MCF 10A (cell line): ENCODE measurements around the gene CD2AP. TPM values are rescaled to one million over a fixed set of nuclear protein-coding genes. Genes with fewer than 3 reads are reported as not detected.

Source experiments
- BruUV-seq: library from RNA; stranded (reverse); fragments of 400-500 nt; replicated peaks from 2 replicates; lab custom pipeline; 2021; lab: Mats Ljungman, UMichigan
- CTCF ChIA-PET: fragments of 300-600 bp; sonication (Branson Sonifier 250); formaldehyde crosslinking; extraction: SDS; loops from one replicate; lab custom pipeline; 2021; ENCODE audit warnings: antibody characterized with exemption, inconsistent platforms; lab: Yijun Ruan, JAX
- POLR2A ChIA-PET: fragments of 300-600, 350-650 bp; sonication (Branson Sonifier 250); formaldehyde crosslinking; extraction: SDS; loops from one replicate; lab custom pipeline; 2020; ENCODE audit warnings: antibody characterized with exemption, inconsistent platforms; lab: Yijun Ruan, JAX
- DNase-seq: peaks from one replicate; pipeline ENCODE4 v3.0.0-alpha.2; 2018; ENCODE audit not compliant: unreplicated experiment
- H3K27ac Mint-ChIP-seq: one replicate; pipeline ENCODE4 v1.8.0; 2022; ENCODE audit warnings: mild to moderate bottlenecking, low read depth, mixed read lengths; ENCODE audit not compliant: unreplicated experiment
- H3K27me3 Mint-ChIP-seq: one replicate; pipeline ENCODE4 v1.8.0; 2022; ENCODE audit warnings: mixed read lengths; ENCODE audit not compliant: insufficient read depth, unreplicated experiment
- H3K36me3 Mint-ChIP-seq: one replicate; pipeline ENCODE4 v1.8.0; 2022; ENCODE audit warnings: mild to moderate bottlenecking, moderate library complexity, mixed read lengths; ENCODE audit not compliant: insufficient read depth, unreplicated experiment
- H3K4me1 Mint-ChIP-seq: one replicate; pipeline ENCODE4 v1.8.0; 2022; ENCODE audit warnings: mixed read lengths; ENCODE audit not compliant: insufficient read depth, unreplicated experiment
- H3K4me3 Mint-ChIP-seq: one replicate; pipeline ENCODE4 v1.8.0; 2022; ENCODE audit warnings: mild to moderate bottlenecking, moderate library complexity, mixed read lengths; ENCODE audit not compliant: unreplicated experiment
- H3K9me3 Mint-ChIP-seq: one replicate; pipeline ENCODE4 v1.8.0; 2022; ENCODE audit warnings: mixed read lengths; ENCODE audit not compliant: unreplicated experiment
- CTCF ChIP-seq: fragments of 200-600 bp; IDR thresholded peaks from one replicate; pipeline ENCODE4 v1.8.0; 2022; ENCODE audit warnings: antibody characterized with exemption, mild to moderate bottlenecking; ENCODE audit not compliant: unreplicated experiment
- intact Hi-C: fragments of 100-400 bp; cut with micrococcal nuclease; formaldehyde crosslinking; loops from 2 replicates; pipeline ENCODE4 v1.14.1; 2022
- total RNA-seq: library from RNA; stranded (reverse); gene quantifications from 2 replicates; pipeline ENCODE4 v1.2.3, GENCODE V29; 2022

CD2AP gene
- total RNA-seq, 1 experiment from 2014 or later = 40.3 TPM

- POLR2A ChIA-PET = interaction anchor here (0.6 to 4.7 kb wide), 5 partner anchors 9 to 71 kb away, joined by 3 to 28 read pairs (median 5); partner anchors contain the start of gene CD2AP
These were observed 8.0 kb downstream of the CD2AP start for GRCh38 chr6:47485491-47486135.

GRCh38 chr6:47489995-47490394 is 12.4 kb downstream of the CD2AP start:
- Mint-ChIP-seq H3K27ac (no peak overlapping the region), H3K36me3 (no peaks in the 10 kb centered on the region), H3K4me3 (no peak overlapping the region), H3K9me3 (no peaks in the 10 kb centered on the region), H3K4me1 (peaks cover 21% of the 10 kb centered on the region), H3K27me3 (no peaks in the 10 kb centered on the region)
- ChIA-PET CTCF (no interaction called here), POLR2A (no interaction called here)
- DNase-seq = no peak
- TF ChIP-seq CTCF = no peak
- intact Hi-C loops = no loop called here
- BruUV-seq = no TSS peak

More at GRCh38 chr6:47485491-47486135, 8.0 kb downstream of the CD2AP start:
- no peak for TF ChIP-seq CTCF
- Mint-ChIP-seq H3K4me1 (peaks cover 44% of the 10 kb centered on the region), H3K4me3 (no peak overlapping the region), H3K27ac (peak overlapping the region; percentile 88), H3K27me3 (no peaks in the 10 kb centered on the region), H3K9me3 (no peaks in the 10 kb centered on the region), H3K36me3 (no peaks in the 10 kb centered on the region)
- intact Hi-C loops = no loop called here
- CTCF ChIA-PET = interaction anchor here (0.8 to 0.9 kb wide), 2 partner anchors 28 to 69 kb away, joined by 3 read pairs; no protein-coding TSS in a partner anchor
- no TSS peak for BruUV-seq
- DNase-seq = no peak

- intact Hi-C loops = no loop called here
- ChIA-PET POLR2A (interaction anchor here (0.7 to 1.2 kb wide), 3 partner anchors 8 to 13 kb away, joined by 3 to 5 read pairs (median 4); partner anchors contain the start of gene CD2AP), CTCF (no interaction called here)
- no peaks in the 10 kb centered on the region for H3K9me3 Mint-ChIP-seq
- H3K4me3 Mint-ChIP-seq = no peak overlapping the region
- TF ChIP-seq CTCF = no peak
- H3K36me3 Mint-ChIP-seq = no peaks in the 10 kb centered on the region
- no TSS peak for BruUV-seq
- DNase-seq = no peak
- H3K4me1 Mint-ChIP-seq = peaks cover 18% of the 10 kb centered on the region
- no peak overlapping the region for H3K27ac Mint-ChIP-seq
- no peaks in the 10 kb centered on the region for H3K27me3 Mint-ChIP-seq
These were observed 13.1 kb downstream of the CD2AP start for GRCh38 chr6:47490676-47491075.

- no peaks in the 10 kb centered on the region for H3K36me3 Mint-ChIP-seq
- no peaks in the 10 kb centered on the region for H3K9me3 Mint-ChIP-seq
- intact Hi-C loops = no loop called here
- CTCF ChIA-PET = no interaction called here
- no TSS peak for BruUV-seq
- no peak overlapping the region for H3K27ac Mint-ChIP-seq
- no peaks in the 10 kb centered on the region for H3K27me3 Mint-ChIP-seq
- H3K4me1 Mint-ChIP-seq = peaks cover 7% of the 10 kb centered on the region
- no peak for DNase-seq
- POLR2A ChIA-PET = interaction anchor here (0.7 kb wide), 1 partner anchor 1572 kb away, joined by 6 read pairs; no protein-coding TSS in a partner anchor
- no peak for TF ChIP-seq CTCF
- H3K4me3 Mint-ChIP-seq = no peak overlapping the region
These were observed 14.8 kb downstream of the CD2AP start for GRCh38 chr6:47492355-47492754.
